8988T (cell line): Measurements from ENCODE around the gene TNIK.
"Not testable (repeated sequence)": the region's sequence is repeated elsewhere in the genome, so short reads cannot be mapped to it uniquely, and the experiment has no call there.

Experiments used
- DNase-seq: peaks from one replicate; pipeline ENCODE4 v3.0.0; 2011

The TNIK gene

DNA sequence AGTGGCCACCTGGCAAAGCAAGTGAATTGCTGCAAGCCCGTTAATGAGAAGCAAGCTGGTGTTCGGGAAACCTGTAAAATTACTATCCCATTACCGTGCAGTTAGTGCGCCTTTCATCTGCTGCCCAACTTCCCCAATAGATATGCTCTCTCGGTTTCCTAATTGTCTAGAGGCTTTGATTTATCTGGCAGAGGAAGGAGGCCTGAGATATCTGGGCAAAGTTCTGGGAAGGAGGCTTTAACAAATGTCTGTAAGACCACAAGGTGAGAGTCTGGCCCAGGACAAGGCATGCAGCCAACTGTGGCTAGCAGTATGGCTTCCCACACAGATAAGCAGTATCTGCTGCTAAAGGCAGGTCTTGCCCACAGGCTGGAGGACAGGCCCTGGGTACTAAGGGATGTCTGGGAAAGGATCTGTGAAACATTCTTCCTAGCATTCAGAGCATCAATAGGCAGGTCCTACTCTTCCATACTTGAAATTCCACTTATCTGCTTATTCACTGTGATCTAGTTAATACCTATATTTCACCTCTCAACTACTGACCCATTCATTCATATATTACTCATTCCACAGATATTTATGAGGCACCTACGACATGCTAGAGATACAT, 303.7 kb downstream of the TNIK start:
- no peak for DNase-seq

DNA sequence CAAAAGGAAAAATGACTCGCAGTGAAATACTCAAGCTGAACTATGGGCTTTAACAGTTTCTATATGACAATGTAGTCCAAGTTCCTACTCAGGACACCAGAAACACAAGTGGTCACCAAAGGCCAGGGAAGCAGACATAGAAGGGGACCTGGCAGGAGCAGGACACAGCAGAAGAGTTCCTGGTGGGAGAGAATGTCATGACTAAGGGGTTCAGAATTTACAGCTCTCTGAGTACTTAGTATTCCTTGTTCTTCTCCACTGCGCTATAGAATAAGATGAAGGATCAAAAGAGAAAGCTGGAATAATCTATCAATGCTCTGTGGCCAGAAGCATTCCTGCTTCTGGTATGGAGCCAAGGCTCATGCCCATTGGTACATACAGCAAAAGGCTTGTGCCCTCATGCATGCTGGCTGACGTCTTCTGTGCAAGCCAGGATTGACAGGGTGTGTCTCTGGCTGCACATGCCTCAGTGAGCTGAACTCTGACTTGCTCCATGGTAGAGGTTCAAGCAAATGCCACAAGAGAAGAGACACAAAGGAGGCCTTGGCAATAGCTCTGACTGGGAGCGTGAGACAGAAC, 305.0 kb downstream of the TNIK start:
- DNase-seq = no peak

DNA sequence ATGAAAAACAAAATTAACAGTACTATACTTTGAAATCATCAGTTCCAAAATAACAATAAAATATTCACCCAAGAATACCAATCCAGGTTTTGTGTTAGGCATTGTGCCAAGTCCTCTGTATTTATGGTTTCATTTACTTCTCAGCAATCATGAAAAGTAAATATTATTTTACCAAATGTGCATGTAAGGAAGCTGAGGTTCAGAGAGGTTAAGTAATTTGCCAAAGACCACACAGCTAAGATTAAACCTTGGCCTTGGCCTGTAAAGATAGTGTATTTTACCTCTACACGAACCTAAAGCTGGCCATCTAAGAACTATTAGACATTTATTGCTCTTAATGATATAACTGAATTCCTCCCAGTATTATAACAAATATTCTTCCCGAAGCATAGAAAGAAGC, 309.3 kb downstream of the TNIK start:
- no peak for DNase-seq

DNA sequence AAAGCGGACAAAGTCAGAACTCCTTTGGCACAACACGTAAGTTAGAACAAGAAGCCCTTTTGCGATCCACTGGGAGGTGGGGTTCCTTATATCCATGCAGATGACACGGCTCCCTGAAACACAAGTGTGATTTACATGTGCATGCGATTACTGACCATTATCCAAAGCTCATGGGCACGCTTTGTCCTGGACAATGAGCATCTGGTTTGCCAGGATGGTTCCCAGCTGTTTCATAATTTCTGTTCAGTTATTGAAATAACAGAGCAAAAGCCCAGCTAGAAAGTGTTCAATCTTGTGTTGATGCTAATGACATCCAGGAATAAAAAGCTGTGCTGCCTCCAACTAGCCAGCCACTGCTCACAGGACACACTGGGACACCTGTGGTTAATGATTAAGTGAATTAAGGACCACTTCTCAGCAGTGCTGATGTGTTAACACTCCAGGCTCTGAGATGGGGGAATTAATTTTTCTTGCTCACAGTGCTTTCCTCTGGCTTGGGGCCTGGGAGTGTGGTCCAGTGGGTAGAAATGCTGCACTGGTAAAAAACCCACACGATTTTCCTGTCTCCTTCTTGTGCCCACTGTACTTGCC, 310.6 kb downstream of the TNIK start:
- DNase-seq = no peak

DNA sequence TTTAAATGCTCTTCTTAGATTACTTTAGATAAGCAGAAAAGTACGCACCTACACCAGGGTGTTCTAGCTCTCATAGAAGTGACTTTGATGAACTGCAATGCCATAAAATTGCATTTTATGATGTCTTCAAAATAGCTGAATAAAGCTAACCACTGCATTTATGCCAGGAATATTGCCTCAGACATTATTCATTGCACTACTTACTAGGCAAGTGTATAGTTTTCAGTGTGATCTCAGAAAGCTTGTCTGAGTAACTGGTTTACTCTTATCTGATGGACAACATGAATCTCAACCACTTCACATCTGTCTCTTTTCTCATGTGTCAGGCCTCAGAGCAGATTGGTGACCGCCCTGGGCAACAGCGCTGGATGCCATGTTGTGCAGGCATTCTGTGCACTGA, 314.4 kb downstream of the TNIK start:
- DNase-seq = no peak

DNA sequence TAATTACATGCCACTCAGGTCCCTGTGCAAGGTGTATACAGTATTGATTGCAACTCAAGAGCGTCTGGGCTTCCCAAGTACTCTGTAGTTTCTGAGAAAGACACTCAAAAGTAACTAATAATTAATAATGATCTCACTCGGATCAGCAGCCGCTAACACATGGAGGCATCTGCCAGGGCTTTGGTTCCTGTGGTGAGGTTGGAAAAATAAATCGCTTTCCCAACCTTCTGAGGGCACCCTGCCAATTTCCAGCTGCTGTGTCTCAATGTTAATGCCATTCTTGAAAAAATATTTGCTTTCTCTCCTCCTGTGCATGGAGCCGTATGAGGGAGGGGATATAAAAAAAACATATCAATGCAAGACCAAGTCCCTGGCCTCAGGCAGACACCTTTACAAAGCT, 317.2 kb downstream of the TNIK start:
- no peak for DNase-seq

DNA sequence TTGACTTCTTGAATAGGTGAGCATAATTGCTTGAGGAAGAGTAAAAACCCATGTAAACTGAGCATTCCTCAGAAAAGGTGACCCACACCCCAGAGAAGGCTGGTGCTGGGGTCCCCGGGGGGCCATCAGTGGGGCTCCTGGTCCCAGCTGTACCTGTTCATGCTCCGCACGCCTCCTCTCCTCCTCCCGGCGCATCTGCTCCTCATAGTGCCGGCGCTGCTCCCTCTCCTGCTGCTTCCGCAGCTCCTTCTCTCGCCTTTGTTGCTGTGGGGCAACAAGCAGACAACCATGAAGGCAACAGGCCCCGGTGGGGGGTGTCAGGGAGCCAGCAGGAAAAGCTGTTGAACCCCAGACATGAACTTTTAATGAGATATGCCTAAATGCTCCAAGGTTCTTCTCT, 320.0 kb downstream of the TNIK start:
- no peak for DNase-seq

DNA sequence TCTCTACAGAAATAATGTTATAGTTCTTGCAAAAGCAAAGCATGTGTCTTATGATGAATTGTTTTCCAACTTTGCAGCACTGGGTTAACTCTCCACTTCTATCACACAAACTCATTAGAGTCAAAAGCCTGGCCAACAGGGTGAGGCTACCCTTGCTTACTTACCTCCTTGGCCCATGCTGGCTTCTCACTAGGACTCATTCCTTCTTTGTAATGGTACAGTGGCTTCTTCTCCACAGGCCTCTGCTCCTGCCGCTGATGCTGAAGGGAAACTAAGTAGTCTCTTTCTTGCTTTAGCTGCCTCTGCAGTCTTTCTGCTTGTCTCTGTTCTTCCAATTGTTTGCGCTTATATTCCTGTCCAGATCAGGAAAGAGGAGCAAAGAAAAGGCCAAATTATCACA, 322.2 kb downstream of the TNIK start:
- no peak for DNase-seq

DNA sequence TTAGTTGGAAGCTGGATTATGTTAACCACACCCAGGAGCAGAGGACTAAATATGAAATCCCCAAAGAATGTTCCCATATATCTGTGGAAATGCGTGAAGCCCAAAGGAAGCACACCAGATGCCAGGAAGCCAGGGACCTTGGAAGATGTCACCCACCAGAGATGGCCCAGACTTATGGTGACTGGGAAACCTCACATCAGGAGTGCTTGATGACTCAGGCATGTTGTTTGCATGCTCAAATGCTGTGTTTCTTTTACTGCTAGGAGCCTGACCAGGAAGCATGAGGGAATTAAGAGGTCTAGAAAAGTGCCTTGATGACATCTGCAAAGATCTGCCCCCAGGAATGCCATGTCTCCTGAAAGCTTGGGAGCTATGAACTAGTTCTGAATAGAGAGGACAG, 324.7 kb downstream of the TNIK start:
- DNase-seq = no peak

DNA sequence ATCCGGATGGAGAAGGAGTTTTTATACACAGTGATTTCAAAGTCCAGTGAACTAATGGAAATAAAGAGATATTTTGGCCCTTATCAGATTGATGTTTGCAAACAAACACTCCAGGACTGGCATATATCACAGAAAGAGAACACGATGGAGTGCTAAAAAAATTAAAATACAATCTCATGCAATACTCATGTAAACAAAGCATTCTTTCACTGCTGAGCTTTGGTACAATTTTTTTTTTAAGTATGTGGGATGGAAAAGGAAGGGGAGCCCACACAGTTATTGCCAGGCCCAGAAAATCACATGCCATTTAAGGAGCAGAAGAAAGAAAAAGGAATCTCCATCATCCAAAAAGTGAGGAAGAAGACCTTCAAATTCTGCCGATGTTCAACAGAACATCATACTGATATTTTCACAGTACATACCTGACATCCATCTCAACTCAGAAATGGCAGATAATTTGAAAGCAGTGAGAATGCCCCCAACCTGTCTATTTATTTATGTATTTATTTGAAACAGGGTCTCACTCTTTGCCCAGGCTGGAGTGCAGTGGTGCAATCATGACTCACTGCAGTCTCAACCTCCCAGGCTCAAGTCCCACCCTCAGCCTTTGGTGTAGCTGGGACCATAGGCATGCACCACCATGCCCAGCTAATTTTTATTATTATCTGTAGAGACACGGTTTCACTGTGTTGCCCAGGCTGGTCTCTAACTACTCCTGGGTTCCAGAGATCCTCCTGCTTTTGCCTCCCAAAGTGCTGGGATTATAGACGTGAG, 326.2 kb downstream of the TNIK start:
- DNase-seq = no peak

DNA sequence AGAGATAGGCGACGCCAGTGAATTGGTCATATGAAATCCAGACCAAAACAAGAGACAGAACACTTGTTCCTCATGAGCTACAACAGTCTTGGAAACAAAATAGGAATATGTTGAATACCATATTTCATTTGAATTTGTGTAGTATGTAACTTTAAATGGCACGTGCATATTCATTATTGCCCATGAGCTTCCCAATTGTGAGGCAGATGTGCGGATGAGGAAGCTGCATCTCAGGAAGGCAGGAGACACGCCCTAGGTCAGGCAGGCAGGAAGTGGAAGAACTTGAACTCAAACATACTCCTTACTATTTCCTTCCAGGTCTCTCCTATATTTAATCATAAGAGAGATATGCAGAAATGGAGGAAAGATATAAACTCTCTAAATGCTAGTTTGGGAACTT, 326.9 kb downstream of the TNIK start:
- no peak for DNase-seq

DNA sequence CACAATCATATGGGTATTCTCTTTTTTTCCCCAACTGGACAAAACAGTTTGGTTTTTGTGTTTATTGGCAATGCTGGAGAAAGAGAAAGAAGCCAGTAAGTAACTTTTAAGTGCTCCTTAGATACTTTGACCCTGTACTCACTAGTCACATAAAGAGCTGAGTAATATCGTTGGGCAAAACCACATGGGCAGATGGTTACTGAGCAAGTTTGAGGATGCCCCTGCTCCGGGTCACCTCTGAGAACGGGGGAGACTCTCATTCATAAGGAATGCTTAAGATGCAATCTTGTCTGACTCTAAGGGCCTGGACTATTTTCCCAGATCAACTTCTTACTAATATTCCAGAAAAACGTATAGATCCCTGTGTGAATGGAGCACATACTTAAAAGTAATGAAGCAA, 327.3 kb downstream of the TNIK start:
- DNase-seq = no peak

DNA sequence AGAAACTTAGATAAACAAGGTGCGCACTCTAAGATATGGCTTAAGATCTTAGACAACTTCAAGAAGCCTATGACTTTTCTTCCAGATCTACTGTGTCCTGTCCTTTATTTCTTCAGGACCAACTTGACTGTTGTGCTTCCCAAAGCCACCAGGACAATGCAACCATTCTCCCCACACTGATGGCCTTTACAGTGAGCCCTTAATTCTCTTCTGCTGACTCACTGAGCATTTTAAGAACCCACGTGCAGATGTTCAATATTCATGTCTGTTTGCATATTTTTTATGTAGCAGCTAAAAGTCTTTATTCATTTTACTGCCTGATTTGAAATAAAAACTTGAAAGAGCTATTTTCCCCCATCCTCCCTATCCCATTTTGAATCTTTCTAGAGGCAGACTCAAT, 330.4 kb downstream of the TNIK start:
- DNase-seq = no peak

DNA sequence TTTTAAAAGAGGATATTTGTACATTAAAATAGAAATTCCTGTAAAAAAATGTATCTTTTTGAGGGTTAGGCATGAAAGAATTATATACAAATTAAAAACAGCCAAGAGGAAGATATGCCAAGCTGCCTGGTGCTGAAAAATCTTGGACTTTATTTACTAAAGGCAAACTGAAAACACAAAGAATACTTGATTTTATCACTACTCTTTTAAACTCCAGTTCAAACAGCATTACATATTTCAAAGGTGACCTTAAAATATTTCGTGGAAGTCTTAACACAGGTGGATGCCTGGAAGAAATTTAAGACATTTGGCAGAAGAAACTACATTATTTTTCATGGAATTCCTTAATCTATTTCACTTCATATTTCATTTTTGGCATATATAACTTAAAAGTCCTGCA, 332.6 kb downstream of the TNIK start:
- DNase-seq = no peak

DNA sequence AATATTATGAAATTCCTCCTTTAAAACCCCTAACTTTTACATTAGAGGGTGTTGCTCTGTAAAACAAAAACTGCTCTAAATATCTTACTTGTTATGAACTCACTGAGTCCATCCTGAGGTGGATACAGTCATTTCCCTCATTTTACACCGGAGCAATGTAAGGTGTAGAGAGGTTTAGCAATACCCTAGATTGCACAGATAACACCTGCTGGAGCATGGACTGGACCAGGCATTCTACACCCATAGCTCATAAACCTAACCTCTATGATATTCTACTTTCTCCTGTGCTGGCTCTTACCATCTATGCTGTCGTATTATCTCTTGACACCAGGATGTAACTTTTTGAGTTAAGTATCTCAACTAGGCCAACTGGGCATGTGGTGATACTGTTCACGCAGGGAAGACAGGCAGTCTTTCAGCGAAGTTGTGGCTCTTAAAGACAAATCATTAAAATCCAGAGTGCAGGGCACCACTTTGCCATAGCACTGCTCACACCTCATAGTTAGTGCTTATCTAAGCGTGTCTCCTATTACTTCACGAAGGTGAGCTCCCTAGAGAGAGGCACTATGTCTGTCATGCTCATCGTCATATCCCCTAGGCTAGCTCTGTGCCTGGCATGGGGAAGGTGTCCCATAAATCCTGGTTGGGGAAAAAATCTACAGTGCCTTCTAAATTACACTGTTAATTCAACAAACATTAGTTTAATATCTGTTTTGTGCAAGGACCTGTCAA, 333.6 kb downstream of the TNIK start:
- DNase-seq = no peak

DNA sequence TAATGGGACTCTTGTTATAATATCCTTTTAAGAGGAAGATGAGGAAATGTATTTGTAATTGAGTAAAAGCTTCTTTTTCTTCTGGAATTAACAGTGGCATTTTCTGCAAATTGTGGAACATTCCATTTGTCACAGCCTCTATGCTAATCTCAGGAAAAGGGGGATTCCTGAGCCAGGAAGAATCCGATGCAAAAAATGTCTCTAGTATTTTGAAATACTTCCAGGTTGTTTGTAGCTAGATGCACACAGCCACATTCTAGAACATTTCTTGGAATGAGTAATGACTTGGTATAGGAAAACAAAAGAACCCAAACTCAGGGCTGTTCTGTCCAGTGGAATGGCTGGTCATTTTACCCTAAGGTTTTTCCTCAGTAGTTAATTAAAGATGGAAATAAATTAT, 335.2 kb downstream of the TNIK start:
- DNase-seq = no peak

DNA sequence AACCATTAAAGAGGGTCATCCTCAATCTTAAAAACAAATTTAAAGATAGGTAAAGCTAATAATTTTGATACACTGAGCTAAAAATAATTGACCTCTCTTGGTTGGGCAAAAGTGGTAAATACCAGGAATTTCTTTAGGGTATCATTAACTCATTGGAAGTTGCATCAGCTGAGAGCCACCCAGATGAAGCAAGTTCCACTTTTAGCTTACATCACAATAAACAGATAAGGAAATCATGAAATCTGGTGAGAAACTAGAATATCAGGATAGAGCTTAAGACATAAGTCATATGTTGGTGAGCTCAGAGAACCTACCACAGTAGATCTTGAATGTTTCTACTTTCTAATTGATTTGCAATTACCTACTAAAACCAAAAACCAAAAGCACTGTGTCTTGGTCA, 336.3 kb downstream of the TNIK start:
- DNase-seq = no peak

DNA sequence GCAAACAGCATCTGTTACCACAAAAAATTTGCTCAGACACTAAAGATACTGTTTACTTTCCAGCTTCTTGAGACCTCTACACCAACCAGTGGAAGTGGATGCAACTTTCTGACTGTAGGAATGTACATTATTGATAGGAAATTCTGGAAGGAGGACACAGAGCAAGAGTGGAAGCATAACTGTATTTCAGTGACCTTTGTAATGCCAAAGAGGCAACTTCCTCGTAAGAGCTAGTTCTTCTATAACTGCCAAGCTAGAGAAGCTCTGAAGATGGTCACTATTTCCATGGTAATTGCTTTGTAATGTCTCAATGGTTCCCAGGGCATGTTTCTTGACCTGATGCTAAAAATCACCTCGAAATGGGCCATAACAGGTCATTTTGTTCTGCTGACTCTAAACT, 337.3 kb downstream of the TNIK start:
- no peak for DNase-seq

DNA sequence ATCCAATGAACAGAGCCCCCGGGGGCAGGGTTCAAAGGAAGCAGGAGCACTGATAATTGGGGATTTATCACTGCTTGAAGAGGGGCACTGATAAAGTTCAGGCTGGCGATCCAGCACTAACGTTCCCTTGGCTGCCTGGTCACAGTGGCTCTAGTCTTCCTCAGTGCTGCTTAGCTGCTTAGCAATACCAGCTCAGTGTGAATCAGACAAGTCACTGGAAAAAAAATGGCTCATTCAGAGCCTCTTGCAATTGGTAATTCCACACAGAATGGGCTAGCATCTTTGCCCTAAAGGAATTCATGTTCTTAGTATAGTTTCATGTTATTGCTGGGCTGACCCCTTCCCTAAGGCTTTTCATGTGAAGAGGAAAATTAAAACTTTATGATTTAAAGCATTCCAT, 338.0 kb downstream of the TNIK start:
- no peak for DNase-seq

DNA sequence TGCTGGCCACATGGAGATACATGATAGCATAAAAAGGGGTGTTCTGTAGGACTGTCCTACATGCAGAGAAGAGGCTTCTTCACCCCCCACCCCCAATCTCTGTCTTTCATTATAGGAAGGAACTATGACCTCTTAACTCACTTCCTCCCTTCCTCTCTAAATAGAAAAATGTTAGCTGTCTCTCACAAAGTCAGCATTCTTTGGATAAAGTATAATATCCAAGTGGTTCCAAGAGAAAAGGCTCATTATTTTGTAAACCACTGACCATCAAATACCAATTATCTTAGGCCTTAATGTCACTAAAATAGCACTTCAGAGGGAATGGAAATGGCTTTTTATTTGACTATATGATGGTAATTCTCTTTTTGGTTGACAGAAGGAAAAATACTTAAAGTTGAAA, 338.4 kb downstream of the TNIK start:
- DNase-seq = no peak

DNA sequence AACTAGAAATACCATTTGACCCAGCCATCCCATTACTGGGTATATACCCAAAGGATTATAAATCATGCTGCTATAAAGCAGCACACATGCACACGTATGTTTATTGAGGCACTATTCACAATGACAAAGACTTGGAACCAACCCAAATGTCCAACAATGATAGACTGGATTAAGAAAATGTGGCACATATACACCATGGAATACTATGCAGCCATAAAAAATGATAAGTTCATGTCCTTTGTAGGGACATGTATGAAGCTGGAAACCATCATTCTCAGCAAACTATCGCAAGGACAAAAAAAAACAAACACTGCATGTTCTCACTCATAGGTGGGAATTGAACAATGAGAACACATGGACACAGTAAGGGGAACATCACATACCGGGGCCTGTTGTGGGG, 340.8 kb downstream of the TNIK start:
- DNase-seq = not testable (repeated sequence)

DNA sequence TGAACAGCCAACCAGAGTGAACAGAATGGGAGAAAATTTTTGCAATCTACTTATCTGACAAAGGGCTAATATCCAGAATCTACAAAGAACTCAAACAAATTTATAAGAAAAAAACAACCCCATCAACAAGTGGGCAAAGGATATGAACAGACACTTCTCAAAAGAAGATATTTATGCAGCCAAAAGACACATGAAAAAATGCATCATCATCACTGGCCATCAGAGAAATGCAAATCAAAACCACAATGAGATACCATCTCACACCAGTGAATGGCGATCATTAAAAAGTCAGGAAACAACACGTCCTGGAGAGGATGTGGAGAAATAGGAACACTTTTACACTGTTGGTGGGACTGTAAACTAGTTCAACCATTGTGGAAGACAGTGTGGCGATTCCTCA, 341.2 kb downstream of the TNIK start:
- DNase-seq = not testable (repeated sequence)

DNA sequence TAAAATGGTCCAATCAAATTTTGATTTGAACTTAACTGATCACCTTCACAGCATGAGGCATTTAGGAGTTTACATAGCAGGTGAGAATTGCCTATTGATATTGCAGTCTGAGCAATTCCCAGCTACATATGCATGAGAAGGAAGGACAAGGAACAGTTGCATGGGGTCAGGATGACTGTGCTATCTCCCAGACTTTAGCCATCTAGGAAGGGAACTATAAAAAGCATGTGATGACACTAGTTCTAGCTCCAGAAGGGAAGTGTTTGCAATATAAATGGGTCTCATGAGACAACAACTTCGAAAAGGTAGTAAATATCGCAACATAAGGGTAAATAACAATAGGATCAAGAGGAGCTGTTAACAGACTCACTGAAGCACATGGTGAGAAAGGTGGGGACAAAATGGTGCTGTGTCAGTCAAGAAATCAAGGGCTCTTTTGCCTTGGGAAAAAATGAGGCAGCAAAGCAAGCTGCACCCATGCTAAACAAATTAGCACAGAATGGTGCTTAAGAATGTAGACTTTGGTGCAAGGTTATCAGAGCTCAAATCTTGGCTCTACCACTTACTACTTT, 343.3 kb downstream of the TNIK start:
- DNase-seq = no peak
